Stimulated activated CD4-positive, alpha-beta T cell treated with anti-CD3 and anti-CD28 coated beads, Interleukin-2, amount 100 ng/mL, for 48 hours (primary cell): ENCODE results near the gene HOXB7.

Source experiments
- DNase-seq, 2 donors: peaks; one replicate each; pipeline ENCODE4 v3.0.0-alpha.2; 2020

HOXB7 gene

DNA sequence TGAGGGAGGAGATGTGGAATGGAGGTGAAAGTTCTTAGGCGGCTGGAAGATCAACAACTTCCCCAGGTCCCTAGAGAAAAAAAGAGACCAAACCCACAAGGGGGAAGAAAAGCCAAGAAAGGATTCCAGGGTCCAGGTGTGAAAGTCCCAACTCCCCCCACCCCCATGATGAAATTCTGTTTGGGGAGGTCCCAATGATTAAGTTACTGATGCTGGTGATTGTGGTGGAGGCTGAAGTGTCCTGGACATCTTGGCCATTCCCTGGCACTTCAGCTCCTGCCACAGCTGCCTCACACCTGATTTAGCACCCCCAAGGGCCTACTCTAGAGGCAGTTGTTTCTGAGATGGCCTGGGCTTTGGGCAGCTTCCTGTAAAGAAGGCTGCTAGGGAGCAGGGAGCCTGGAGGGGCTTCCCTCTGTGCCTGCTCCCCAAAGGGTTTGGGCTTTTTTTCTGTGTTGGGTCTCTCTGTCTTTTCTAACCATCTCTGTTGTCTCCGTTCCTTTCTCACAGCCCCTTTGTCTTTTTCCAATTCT lies 45.7 kb downstream of the HOXB7 start:
- DNase-seq = no peak

DNA sequence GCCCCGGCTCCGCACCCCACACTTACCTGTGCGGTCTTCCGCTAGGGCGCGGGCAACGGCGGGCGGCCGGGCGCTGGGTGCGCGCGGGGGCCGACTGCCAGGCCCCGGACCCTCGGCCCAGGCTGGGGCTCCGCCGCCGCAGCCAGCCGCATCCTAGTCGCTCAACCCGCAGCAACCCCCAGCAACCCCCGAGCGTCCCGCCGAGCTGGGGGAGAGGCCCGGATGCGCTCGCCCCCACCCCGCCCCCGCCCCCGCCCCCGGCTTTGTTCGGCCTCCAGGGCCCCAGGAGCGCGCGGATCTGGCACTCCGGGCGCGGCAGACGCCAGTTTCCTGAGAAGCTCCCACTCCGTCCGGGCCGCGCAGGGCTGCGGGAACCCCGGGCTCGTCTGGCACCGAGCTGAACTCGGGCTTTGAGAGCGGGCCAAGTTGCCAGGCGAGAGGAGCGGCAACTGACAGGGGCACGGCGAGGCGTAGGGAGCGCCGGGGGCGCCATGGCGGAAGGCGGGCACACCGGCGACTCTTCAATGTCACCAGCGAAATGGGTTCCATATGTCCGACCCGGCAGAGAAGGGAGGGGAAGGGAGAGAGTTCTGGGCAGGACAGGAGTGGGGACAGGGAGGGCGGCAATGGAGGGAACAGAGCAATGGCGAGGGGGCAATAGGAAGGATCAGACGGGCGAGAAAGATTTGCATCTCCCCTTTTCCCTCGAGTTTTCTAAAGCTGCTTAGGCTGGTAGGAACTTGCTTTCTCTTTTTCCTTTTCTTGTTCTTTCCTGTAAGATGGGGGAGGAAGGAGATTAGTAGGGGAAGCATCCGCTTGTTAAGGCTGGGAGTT lies 46.4 kb downstream of the HOXB7 start:
- DNase-seq = no peak

DNA sequence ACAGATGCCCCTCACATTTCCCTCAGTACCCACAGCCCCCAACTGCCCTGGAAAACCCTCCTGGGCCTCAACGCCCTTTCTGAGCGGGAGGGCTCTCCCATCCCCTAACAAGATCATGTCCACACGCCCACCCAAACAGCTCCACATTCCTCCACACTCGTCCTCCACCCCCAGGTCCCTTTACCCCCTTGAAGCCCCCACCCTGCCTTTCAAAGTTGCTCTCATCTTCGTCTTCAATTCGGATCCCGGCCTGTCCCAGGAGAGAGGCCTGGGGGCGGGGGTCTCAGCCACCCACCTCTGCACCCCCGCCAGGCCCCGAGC lies 47.0 kb downstream of the HOXB7 start:
- DNase-seq = no peak

DNA sequence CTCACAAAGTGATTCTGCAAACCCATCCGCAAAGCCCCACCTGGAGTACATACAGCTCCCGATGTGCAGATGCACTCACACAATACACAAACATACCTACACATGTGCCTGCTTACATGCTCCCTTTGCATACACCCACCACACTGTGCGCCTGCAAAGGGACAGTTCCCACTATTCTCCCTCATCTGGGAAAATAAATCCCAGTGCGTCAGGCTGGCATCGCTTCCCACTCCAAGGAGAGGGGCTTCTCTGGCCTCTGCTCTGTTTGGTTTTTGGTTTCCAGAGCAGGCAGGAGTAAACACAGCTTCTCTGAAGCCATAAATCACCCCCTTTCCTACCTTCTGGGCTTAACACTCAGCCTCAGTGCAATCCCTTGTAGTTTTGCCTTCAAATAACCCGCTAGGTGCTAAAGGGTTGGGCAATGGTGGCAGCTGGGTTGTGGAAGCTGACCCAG lies 47.4 kb downstream of the HOXB7 start:
- no peak for DNase-seq

DNA sequence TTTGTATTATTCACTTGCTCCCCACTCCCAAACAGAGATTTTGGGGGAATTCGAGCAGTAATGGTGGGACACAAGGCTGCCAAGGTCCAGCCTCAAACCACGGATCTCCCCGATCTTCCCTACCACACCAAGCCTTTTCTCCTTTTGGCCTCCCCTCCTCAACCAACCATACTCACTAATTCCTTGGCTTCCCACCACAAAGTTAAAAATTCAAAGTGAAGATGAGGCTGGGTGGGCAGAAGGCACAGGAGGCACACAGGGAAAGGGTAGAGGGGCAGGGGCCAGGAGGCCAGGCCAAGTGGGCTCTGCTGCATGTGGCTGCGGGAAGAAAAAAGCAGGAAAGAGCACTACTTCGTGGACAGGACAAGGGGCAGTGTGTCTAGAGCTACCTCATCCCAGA lies 47.9 kb downstream of the HOXB7 start:
- DNase-seq = no peak

DNA sequence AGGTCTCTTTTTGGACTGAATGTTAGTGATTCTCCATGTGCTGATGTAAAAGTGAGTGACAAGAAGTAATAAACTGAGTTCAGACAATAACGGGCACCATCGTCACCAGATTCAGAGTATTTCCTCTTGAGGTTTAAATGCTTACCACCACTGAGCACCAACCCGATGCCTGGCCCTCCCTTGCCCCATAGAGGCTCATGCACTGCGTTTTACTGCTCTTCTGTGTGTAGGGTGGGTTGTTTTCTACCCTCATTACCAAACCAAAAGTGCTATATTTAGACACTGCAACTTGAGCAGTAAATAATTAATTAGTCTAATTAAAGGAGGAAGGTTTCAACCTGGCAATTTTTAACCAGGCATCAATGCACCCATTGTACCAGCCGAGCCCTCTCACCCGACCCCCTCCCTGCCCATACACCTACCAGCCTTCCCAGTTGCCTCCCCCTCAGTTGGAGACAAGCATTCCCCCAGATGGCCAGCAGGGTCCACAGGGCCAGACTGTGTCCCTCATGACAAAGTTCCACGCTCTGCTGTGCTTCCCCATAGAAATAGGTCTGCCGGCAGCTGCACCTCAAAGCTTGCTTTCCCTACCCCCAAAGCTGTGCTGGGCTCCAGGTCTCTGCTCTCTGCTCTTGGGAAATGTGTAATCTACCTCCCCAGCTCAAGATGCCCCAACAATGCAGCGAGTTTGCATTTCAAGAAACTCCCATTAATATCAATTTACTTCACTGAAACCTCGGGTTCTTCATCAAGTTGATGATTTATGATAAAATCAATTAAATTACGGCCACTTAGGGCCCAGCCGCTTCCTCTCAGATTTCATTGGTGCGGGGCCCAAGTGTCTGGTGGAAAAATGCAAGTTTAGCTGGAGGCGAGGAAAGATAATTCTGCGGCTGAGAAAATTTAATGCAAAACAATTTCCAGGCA lies 48.7 kb downstream of the HOXB7 start:
- no peak for DNase-seq

DNA sequence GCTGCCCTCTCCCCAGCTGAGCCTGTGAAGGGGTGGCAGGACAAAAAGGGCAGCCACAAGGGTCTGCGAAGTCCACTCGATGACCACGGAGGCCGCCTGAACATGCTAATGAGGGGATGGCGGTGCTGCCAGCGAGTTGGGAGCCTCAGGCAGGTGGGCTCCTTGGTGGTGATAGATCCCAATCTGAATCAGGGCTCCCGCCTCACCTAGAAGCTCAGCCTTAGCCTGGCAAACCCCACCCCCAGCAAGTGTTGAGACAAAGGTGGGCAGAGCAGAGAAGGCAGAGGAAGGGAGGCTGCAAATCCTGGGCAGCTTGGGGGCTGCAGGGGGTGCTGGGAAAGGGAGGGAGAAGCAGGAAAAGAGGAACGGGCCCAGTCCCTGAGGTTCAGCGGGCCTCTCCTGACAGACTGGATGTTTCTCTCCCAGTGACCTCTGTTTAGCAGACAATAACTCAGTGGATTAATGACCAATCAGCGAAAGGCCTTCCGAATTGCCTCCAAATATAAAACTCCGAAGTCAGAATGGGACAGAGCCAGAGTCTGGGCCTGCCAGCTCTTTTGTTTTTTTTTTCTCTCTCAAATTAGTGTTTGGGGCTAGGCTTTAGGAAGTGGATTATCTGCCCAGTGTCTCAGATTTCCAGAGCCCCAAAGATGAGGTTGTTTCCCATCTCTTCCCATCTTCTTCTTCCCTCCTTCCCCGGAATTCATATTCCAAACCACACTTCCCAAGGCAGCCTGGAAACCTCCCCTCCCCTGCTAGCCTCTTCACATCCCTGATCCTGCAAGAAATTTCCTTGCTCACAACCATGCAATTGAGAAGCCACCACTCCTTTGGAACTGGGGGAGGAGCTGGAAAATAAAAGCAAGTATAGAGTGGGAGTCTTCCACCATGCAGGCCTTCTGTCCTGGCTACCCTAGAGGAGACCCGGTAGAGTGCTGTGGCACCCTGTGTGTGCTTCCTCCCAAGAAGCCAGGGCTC lies 50.7 kb downstream of the HOXB7 start:
- DNase-seq = no peak

DNA sequence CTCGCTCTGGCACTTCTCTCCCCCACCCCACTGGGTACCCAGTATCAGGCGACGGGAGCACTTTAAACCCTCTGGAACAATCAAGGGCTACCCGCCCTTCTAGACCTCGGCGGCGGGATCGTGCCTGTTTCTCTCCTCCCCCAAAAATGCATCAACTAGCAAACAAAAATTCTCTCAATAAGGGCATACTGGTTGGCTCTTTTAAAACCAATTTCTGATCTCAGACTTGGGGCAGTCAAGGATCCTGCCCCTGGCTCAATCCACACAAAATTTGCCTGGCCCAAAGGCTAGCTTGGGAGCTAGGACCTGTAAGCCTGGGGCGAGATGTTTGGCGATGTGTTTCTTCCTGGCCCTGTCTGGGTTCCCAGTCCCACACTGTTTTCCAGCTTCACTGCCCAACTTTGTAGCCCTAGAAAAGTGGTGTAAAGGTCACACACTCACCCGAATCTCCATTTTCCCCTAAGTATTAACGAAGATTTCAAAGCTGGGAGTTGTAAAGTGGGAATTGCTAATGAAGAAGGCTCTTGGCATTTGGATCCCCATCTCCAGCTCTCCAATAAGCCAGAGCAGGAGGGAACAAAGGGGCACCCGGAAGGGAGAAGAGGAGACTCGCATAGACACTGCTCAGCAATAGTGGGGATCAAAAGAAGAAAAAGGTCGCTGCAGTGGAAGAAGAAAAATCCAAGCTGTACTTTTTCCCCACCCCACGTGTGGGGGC lies 51.5 kb downstream of the HOXB7 start:
- no peak for DNase-seq

DNA sequence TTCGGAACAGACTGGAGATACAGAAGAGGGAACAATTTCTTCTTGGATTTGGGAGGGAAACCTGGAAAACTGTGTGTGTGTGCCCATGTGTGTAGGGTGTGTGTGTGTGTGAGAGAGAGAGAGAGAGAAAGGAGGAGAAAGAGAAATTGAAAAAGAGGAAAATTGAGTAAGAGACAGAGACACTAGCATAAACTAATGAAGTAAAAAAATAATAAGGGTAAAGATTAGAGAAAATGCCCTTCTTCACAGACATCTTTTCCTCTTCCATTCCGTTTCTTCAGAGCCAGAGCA lies 52.0 kb downstream of the HOXB7 start:
- no peak for DNase-seq

DNA sequence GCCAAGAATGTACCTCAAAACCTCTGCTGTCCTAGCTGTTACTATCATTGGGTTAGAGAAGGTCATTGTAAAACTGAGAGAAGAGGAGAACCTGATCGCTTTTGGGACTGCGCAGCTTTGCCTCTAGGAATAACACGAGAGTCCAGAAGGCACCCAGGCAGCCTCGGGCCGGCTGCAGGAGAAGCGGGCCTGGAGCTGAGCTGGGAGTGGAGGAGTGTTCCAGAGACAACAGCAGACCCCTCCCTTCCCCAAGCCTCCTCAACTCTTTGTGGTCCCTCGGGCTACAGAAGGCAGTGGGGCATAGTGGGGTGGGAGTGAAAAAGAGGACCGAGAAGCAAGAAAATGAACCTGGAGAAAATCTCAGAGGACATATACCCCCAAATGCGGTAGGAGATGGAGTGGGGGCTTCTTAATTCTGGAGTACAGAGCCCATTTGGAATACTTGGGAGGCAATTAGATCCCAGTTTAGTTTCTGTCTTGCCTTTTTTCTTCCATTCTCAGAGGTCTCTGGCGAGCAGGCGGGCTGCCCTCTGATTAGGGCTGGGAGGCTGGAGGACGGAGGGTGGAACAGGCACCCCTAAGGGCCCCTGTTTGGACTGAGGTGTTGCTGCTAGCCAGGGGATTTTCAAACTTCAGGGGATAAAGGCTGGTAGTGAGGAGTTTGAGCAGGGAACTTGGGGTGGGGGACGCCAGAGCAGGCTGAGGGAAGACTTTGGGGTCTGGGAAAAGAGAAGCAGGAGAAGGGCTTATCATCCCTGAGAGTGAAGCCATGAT lies 52.6 kb downstream of the HOXB7 start:
- DNase-seq = no peak
